ENCODE measurements around the gene RPL13.
"Not testable (repeated sequence)": the region's sequence is repeated elsewhere in the genome, so short reads cannot be mapped to it uniquely, and the experiment has no call there.

Gene RPL13

GRCh38 chr16:89569506-89570341 is 9.2 kb downstream of the RPL13 start:
- H3K36me3 ChIP-seq (ENCODE audit: insufficient read depth, low read length), result peaks cover 10% of the 10 kb centered on the region
- no peak overlapping the region for H2AFZ ChIP-seq (ENCODE audit: low read depth, low read length)
- H3K4me1 ChIP-seq (ENCODE audit: insufficient read depth, low read length), result no peaks in the 10 kb centered on the region
- TF ChIP-seq CTCF (IDR thresholded peaks at IDR 0.05; ENCODE audit: borderline replicate concordance, extremely low read depth, low read length, poor library complexity, severe bottlenecking) (no peak), EZH2 (IDR thresholded peaks at IDR 0.05; ENCODE audit: borderline replicate concordance, low read depth, low read length, severe bottlenecking) (no peak)
- H3K9ac ChIP-seq (ENCODE audit: low read depth, low read length), result no peak overlapping the region
- H3K4me2 ChIP-seq (ENCODE audit: insufficient read depth, low read length), result no peak overlapping the region
- ATAC-seq (ENCODE audit: insufficient read depth, low read depth), result no peak
- no peaks in the 10 kb centered on the region for H3K79me2 ChIP-seq (ENCODE audit: insufficient read depth, low read length)
- H4K20me1 ChIP-seq (ENCODE audit: insufficient read depth, low read length), result peaks cover 28% of the 10 kb centered on the region
- no peaks in the 10 kb centered on the region for H3K27me3 ChIP-seq (ENCODE audit: insufficient read depth, low read length, poor library complexity)
- H3K27ac ChIP-seq (ENCODE audit: low read length), result no peak overlapping the region
- H3K9me3 ChIP-seq (ENCODE audit: insufficient read depth, low read length, severe bottlenecking), result no peaks in the 10 kb centered on the region
- H3K4me3 ChIP-seq (ENCODE audit: low read depth in 1 of 2, low read length in 2 of 2), result no peak overlapping the region
- no peak for DNase-seq

- no peak overlapping the region for H3K9ac ChIP-seq (ENCODE audit: low read depth, low read length)
- H3K9me3 ChIP-seq (ENCODE audit: insufficient read depth, low read length, severe bottlenecking), result no peaks in the 10 kb centered on the region
- no peak overlapping the region for H3K27ac ChIP-seq (ENCODE audit: low read length)
- no peak overlapping the region for H3K4me2 ChIP-seq (ENCODE audit: insufficient read depth, low read length)
- peaks cover 6% of the 10 kb centered on the region for H3K4me1 ChIP-seq (ENCODE audit: insufficient read depth, low read length)
- H3K27me3 ChIP-seq (ENCODE audit: insufficient read depth, low read length, poor library complexity), result no peaks in the 10 kb centered on the region
- H3K79me2 ChIP-seq (ENCODE audit: insufficient read depth, low read length), result peaks cover 4% of the 10 kb centered on the region; the same call in 1 of the 2 replicates
- H3K36me3 ChIP-seq (ENCODE audit: insufficient read depth, low read length), result peaks cover 3% of the 10 kb centered on the region; the same call in 1 of the 2 replicates
- H4K20me1 ChIP-seq (ENCODE audit: insufficient read depth, low read length), result peaks cover 21% of the 10 kb centered on the region
- H3K4me3 ChIP-seq (ENCODE audit: low read depth in 1 of 2, low read length in 2 of 2), result no peak overlapping the region
- DNase-seq (no peak), ATAC-seq (ENCODE audit: insufficient read depth, low read depth) (no peak)
- TF ChIP-seq EZH2 (IDR thresholded peaks at IDR 0.05; ENCODE audit: borderline replicate concordance, low read depth, low read length, severe bottlenecking) (no peak), CTCF (IDR thresholded peaks at IDR 0.05; ENCODE audit: borderline replicate concordance, extremely low read depth, low read length, poor library complexity, severe bottlenecking) (no peak)
- H2AFZ ChIP-seq (ENCODE audit: low read depth, low read length), result no peak overlapping the region
These were observed 10.0 kb downstream of the RPL13 start for GRCh38 chr16:89570342-89570923.

GRCh38 chr16:89570983-89571598 is 10.6 kb downstream of the RPL13 start:
- H3K9me3 ChIP-seq (ENCODE audit: insufficient read depth, low read length, severe bottlenecking); H3K27ac ChIP-seq (ENCODE audit: low read length); DNase-seq; H3K4me3 ChIP-seq (ENCODE audit: low read depth in 1 of 2, low read length in 2 of 2); H3K9ac ChIP-seq (ENCODE audit: low read depth, low read length); H3K79me2 ChIP-seq (ENCODE audit: insufficient read depth, low read length); H3K27me3 ChIP-seq (ENCODE audit: insufficient read depth, low read length, poor library complexity); H3K4me1 ChIP-seq (ENCODE audit: insufficient read depth, low read length); H3K4me2 ChIP-seq (ENCODE audit: insufficient read depth, low read length); ATAC-seq (ENCODE audit: insufficient read depth, low read depth); H2AFZ ChIP-seq (ENCODE audit: low read depth, low read length); H3K36me3 ChIP-seq (ENCODE audit: insufficient read depth, low read length): not testable (repeated sequence)
- peaks cover 17% of the 10 kb centered on the region for H4K20me1 ChIP-seq (ENCODE audit: insufficient read depth, low read length)

- ATAC-seq (ENCODE audit: insufficient read depth, low read depth), result no peak
- Histone ChIP-seq H3K27ac (ENCODE audit: low read length) (no peak overlapping the region), H3K27me3 (ENCODE audit: insufficient read depth, low read length, poor library complexity) (no peaks in the 10 kb centered on the region), H3K36me3 (ENCODE audit: insufficient read depth, low read length) (no peaks in the 10 kb centered on the region), H4K20me1 (ENCODE audit: insufficient read depth, low read length) (peaks cover 17% of the 10 kb centered on the region), H3K9me3 (ENCODE audit: insufficient read depth, low read length, severe bottlenecking) (no peaks in the 10 kb centered on the region), H3K9ac (ENCODE audit: low read depth, low read length) (no peak overlapping the region), H3K4me2 (ENCODE audit: insufficient read depth, low read length) (no peak overlapping the region), H3K4me1 (ENCODE audit: insufficient read depth, low read length) (peaks cover 15% of the 10 kb centered on the region), H2AFZ (ENCODE audit: low read depth, low read length) (no peak overlapping the region), H3K4me3 (ENCODE audit: low read depth in 1 of 2, low read length in 2 of 2) (no peak overlapping the region), H3K79me2 (ENCODE audit: insufficient read depth, low read length) (peaks cover 12% of the 10 kb centered on the region)
- TF ChIP-seq CTCF (IDR thresholded peaks at IDR 0.05; ENCODE audit: borderline replicate concordance, extremely low read depth, low read length, poor library complexity, severe bottlenecking), result no peak
- no peak for TF ChIP-seq EZH2 (IDR thresholded peaks at IDR 0.05; ENCODE audit: borderline replicate concordance, low read depth, low read length, severe bottlenecking)
- no peak for DNase-seq
These were observed 11.2 kb downstream of the RPL13 start for GRCh38 chr16:89571636-89572035.
